GM18517 (cell line): Measurements from ENCODE around the gene TTPAL.

ENCODE experiments used
- ATAC-seq: cut with Tn5 transposase; IDR thresholded peaks from one replicate; pipeline ENCODE4 v1.9.1; 2021; ENCODE audit warnings: mild to moderate bottlenecking, moderate library complexity; ENCODE audit not compliant: unreplicated experiment

TTPAL gene

DNA sequence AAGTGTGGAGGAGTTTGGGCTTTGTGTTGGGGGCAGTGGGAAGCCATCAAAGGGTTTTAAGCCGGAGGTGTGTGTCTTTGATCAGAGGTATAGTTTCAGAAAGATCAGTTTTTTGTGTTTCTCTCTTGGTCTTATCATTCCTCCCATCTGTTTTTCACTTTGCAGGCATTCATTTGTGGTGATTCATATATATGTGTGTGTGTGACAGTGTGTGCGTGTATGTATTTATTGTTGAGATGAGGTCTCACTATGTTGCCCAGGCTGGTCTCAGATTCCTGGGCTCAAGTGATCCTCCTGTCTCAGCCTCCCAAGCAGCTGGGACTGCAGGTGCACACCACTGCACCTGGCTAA, 57.3 kb downstream of the TTPAL start:
- ATAC-seq, result no peak

DNA sequence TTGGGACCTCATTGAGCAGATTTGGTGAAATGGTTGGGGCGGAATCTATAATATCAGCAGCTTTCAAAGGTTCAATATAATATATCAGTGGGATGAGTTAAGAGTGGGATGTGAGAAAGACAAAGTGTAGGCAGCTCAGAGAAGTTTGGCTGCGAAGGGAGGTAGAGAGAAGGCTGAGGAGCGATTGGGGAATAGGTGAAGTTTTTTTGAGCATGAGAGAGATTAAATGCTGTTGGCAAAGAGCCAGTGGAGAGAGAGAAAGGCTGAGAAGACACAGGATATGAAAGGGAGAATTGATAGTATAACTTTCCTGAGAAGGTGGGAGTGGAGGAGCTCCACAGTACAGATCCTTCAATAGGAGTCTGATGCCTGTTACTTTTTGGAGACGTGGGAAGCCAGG, 58.3 kb downstream of the TTPAL start:
- no peak for ATAC-seq

DNA sequence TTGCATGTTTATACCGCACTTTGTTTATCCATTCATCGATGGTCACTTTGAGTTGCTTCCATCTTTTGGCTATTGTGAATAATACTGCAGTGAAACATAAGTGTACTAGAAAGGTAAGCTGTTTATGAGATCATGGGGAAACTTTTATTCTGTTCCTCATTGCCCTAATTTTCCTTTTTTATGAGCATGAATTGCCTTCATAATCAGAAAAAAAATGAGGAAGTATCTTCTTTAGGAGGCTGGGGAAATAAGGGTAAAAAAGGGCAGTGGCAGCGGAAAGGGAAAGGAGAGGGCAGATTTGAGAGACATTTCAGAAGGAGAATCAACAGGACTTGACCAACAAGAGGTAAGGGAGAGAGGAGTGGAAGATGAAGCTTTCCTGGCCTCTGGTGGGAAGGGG, 60.5 kb downstream of the TTPAL start:
- ATAC-seq, result no peak

DNA sequence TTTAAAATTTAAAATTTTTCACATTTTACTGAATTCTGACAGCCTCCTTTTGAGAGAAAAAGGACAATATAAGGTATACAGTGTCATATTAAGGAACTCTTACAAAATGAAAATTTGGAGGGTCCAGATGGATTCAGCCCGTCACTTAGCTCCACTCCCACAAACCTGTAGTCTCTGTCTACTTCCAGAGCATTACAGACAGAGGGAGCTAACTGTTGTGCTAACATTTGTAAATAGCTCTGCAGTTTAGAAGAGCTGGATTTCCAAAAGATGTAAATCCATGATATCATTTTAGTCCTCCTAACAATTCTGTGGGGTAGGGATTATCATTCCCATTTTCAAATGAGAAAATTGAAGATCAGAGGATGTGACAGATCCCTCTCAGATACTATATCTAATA, 62.3 kb downstream of the TTPAL start:
- ATAC-seq, result no peak

DNA sequence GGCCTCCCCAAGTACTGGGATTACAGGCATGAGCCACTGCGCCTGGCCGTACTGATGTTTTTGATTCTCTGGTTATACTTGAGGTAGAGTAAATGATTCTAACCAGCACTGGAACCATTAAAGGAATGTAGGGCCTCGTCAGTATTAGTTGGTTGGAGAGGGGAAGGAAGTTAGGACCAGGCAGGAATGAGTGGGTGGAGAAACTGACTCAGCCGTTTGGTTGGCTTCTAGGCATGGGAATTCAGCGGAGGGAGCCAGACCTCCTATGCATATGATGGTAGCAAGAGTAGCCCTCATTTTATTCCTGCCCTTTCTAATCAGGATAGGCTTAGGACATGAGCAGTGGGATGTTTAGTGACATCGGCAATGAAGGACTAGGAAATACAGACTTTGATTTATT, 65.2 kb downstream of the TTPAL start:
- no peak for ATAC-seq

DNA sequence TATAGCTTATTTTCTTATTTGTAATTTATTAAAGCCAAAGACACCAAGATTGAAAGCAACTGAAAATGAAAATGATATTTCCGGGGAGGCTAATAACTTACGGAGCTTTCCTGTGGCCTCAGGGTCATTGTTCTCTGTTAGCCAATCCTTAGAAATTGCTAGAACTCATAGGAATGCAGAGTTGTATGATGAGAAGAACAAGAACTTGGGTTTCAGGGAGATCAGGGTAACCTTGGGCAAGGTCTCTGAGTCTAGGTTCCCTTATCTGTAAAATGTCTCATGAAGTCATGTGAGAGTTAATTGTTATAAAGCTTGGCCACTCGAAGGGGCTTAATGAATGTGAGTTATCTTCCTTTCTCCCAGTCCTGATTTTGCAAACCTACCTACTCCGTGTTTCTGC, 66.3 kb downstream of the TTPAL start:
- ATAC-seq, result no peak

DNA sequence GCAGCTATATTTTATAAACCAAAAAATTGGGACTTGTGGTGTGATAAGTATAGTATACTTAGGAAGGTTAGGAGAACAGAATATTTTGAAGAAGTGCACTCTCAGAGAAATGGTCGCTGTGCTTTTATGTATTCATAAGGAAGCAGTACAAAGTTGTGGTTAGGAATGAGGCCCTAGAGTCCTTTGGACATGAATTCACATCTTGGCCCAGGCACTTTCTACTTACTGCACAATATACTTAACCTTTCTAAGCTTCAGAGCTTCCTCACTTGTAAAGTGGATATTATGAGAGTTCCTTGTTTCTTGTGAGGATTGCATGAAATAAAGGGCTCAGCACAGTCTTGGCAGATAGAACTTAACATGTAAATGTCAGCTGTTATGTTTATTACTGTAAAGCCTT, 67.2 kb downstream of the TTPAL start:
- no peak for ATAC-seq

DNA sequence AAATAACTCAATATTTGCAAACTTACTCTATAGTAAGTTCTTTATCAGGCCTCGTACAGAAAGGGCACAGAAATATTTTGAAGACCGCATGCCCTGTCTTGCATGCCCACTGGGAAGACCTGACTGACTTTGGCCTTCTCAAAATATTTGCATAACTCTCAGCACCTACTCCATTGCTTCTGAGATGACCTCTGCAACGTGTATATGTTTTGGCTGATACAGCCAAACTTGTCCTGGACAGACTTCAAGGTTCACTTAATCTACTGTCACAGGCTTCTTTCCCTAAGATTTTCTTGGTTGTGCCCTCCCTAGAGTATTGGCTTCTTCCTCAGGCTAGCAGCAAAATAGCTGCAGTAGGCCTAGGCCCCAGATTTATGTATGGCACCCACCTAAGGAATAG, 67.7 kb downstream of the TTPAL start:
- ATAC-seq, result no peak
